Tongue (tissue), 2 donors: ENCODE data around the gene BAIAP3. TPM values are rescaled to one million over a fixed set of nuclear protein-coding genes. Genes with fewer than 3 reads are reported as not detected.
A peak's percentile ranks its signal among the peaks of the same experiment; 100 is the strongest.

Source experiments
- DNase-seq: peaks from one replicate; pipeline ENCODE4 v3.0.0-alpha.2; 2015
- total RNA-seq: library from RNA; depleted of rRNA; stranded (reverse); fragments of >200 nt; gene quantifications from one replicate; pipeline ENCODE4 v1.2.3, GENCODE V29; 2014

The BAIAP3 gene
- total RNA-seq, 1 donor from 2014 or later, result 2.4 TPM

GRCh38 chr16:1299012-1299867, 34.2 kb upstream of the BAIAP3 start:
- no peak for DNase-seq

DNA sequence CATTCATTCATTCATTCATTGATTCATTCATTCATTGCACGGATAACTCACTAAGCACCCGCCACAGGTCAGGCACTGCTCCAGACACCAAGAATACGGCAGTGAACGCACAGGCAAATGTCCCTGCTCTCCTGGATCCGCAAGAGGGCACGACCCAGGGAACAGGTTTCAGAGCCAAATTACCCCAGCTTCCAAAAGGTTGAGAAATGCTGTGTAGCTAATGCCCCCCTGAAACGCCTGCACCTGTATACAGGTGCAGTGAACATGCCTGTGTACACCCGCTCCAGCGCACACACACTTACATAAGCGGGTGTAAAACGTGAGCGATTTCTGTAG, 33.6 kb upstream of the BAIAP3 start:
- DNase-seq, result no peak

DNA sequence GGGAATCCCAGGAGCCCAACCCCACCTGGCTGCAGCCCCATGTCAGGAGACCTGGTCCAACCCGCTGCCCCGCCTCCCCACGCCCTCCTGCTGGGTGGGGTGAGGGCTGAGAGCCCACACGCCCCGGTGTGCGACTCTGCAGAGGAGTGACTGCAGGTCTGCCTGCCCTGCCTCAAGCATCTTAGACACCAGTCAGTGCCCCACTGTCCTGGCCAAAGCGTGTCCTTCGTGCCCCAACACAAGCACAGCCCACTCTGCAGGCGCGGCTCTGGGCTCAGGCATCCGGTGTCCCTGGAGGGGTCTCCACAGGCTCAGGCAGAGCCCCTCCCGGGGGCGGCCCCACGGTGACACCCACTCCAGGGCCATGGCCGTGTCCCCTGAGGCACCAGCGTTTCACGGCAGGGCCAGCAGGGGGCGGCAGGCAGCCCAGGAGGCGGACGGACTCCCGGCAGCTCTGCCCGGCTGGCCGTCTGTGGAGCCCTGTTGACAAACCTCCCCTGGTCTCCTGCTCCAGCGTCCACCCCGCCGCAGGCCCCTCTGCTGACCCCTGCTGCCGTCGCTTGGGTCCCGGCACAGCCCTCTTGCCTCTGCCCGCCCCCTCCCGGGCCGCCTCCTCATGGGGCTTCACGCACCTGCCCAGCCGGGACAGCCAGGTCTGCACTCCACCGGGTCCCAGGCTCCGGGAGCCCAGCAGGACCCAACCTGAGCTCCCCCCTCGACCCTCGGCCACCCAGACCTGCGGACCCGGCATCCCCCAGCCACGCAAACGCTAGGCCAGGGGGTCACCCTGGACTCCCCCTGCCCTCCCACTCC, 32.6 kb upstream of the BAIAP3 start:
- peak; percentile 46 for DNase-seq

GRCh38 chr16:1301562-1301961, 31.9 kb upstream of the BAIAP3 start:
- no peak for DNase-seq

- no peak for DNase-seq
Observed at GRCh38 chr16:1305823-1306222, 27.6 kb upstream of the BAIAP3 start.

GRCh38 chr16:1306334-1306733, 27.1 kb upstream of the BAIAP3 start:
- no peak for DNase-seq

GRCh38 chr16:1308036-1308976, 25.1 kb upstream of the BAIAP3 start:
- DNase-seq, result no peak

DNA sequence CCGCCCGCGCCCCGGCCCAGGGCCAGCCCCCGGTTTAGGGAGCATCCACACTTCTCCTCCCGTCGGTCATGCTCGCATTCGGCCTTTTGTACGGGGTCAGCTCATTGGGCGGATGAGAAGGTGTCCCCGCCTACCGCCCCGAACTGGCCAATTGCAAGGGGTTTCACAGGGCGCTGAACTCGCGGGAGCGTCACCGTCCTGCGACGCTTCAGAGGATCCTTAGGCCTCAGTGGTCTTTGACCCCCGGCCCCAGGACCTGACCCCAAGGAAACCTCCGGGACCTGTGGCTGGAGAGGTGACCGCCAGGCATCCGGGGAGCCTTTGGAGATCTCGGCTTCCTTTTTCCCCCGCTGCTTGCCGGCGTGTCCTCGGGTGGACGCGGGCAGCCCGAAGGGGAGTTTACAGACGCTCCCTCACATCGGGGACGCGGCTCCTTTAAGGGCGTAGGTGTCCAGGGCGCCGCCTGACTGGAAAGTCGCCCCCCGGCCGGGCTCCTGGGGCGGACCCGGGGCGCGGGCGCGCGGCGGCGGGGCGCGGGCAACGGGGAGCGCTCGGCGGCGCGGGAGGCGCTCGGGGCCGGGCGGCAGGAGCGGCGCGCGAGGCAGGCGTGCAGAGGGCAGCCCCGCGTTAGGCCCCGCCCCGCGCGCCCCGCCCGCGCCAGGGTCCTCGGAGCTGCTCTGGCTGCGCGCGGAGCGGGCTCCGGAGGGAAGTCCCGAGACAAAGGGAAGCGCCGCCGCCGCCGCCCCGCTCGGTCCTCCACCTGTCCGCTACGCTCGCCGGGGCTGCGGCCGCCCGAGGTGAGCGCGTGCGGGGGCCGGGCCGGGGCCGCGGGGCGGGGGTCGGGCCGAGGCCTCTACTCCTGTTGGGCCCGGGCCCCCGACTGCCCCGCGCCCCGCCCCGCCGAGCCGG, 24.2 kb upstream of the BAIAP3 start, which contains the start of gene UBE2I:
TSS of gene UBE2I (plus strand) at position 660 of the 909 bp plus-strand sequence. CDS start 4,395 bp downstream, outside the sequence.
- peak; percentile 99 for DNase-seq

DNA sequence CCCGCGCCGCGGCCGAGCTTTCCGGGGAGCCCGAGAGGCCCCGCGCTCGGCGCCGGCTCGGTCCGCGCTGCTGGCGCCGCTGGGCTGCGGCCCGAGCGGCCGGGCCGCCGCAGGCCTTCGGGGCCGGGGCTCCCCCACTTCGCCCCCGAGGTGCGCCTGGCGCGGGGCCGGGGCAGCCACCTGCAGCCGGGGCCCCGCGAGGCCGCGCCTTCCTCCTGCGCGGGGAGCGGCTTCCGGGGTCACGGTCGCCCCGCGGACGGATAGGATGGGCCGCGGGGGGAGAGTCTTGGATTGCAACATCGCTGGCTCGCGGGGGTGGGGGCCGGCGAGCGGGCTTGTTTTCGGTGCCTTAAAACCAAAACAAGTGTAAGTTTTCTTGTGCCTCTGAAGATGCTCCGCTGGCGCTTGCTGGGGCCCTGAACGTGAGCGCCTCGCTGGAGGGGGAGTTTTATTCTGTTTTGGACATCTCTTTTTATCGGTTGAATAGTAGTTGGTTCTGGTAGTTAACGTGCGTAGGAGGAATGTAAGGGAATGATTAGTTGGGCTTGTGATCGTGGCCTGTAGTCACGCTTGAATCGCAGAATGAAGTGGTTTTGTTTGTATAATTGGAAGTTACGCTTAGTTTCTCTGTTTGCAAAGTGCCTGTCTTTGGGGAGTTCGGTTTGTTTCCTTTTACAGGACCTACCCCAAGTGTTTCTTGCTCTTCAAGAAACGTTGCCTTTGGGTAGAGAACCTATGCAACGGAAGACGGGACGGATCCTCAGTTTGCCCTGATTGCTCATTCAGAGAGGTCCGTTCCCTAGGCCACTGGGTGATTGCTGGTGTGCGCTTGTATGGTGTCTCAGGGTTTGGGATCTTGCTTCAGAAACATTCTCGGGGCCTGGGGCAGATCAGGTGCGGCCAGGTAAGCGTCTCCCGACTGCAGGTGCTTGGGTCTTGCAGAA, 23.3 kb upstream of the BAIAP3 start:
- no peak for DNase-seq

- DNase-seq, result no peak
Observed at GRCh38 chr16:1310832-1311200, 22.6 kb upstream of the BAIAP3 start.

DNA sequence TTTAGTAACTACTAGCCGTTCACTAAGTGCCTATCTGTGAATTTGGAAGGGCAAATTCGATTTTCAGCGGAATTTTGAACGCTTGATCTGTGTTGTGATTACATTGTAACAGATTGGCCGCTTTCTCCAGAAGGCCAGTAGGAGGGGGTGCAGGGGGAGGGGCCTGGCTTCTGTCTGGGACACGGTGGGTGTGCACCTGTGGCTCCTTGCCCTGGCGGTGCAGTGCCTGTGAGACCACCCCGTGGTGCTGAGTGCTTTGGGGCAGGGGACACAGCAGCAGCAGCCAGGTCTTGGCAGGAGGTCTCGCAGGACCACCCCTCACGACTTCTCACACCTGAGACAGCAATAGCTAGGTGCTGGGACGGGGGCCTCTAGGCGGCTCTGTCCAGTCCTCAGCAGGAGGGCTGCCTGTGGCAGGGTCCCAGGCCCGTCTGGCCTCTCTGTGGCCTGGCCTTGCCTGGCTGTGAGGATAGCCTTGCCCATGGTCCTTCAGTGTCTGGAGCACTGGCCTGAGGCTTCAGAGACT, 22.2 kb upstream of the BAIAP3 start:
- no peak for DNase-seq

DNA sequence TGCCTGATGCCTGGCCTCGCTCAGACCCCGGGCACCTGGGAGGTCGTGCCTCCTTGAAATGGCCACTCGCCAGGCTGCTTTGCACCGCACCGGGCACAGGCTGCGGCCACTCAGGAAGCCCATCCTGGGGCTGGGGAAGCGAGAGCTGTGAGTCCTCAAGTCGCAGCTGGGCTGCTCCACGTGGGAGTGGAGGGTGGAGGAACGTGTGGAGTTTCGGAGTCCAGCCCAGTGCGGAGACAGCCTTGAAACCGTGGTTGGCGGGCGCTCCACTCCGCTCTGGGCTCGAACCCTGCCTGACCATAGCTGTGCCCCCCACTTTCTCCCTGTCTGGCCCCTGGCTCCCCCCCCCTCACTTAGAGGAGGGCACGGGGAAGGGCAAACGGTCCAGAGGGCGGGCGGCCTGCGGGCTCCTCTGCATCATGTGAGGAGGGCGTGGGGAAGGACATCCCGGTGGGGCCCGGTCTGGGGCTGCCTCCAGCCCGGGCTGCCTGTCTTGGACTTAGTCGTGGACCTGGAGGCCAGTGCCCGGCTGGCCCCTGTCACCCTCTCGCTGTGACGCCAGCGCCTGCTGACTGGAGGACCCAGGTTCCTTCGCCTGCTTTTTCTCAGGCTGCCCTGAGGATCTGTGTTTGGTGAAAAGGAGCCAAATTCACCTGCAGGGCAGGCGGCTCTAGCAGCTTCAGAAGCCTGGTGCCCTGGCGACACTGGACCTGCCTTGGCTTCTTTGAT, 21.5 kb upstream of the BAIAP3 start:
- no peak for DNase-seq

GRCh38 chr16:1312467-1312816, 21.0 kb upstream of the BAIAP3 start:
- DNase-seq, result no peak

DNA sequence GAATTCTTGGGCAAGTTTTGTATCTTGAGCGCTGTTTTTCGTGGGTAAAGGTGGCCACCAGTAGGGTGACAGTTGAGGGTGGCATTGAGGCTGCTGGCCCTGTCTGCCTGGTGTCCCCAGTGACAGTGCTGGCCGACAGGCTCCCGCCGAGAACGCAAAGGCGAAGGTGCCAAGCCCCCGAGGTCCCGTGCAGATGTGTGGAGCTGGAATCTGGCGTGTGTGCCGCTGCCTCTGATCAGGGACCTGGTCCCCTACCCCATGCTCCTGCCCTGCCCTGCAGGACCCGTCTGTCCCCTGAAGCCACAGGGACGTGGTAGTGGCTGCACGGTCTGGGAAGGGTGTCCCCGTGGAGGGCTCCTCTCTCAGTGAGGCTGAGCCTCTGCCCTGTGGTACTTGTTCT, 20.5 kb upstream of the BAIAP3 start:
- DNase-seq, result no peak

- DNase-seq, result no peak
Observed at GRCh38 chr16:1313721-1314369, 19.6 kb upstream of the BAIAP3 start.

GRCh38 chr16:1314399-1315068, 18.9 kb upstream of the BAIAP3 start:
- no peak for DNase-seq

GRCh38 chr16:1315081-1316032, 18.1 kb upstream of the BAIAP3 start:
- DNase-seq, result no peak
